ENCODE results near the gene CDKN1A.

GRCh38 chr6:36730424-36731380 lies 52.2 kb downstream of the CDKN1A start:
- no peak for TF ChIP-seq ZEB2 (tag by site-specific recombination; IDR thresholded peaks at IDR 0.05)
- TF ChIP-seq ZNF366 (tag by site-specific recombination; conservative IDR thresholded peaks at IDR 0.05), result no peak
- TF ChIP-seq CTCF (tag by site-specific recombination; IDR thresholded peaks at IDR 0.05), result no peak
- TF ChIP-seq MEIS1 (CRISPR knock-in tag; IDR thresholded peaks at IDR 0.05; ENCODE audit: borderline replicate concordance), result no peak
- TF ChIP-seq ZNF510 (tag by site-specific recombination; IDR thresholded peaks at IDR 0.05; ENCODE audit: insufficient replicate concordance), result no peak
